T-helper 2 cell treated with Interferon-gamma antibody and Interleukin-4, amounts not matched to agents 5 μg/mL and 100 μg/mL, for 36 hours (primary cell): Measurements from ENCODE around the gene MGAT4D.
"Not testable (repeated sequence)": the region's sequence is repeated elsewhere in the genome, so short reads cannot be mapped to it uniquely, and the experiment has no call there.

Source experiments
- DNase-seq: peaks from one replicate; pipeline ENCODE4 v3.0.0; 2021; ENCODE audit warnings: low spot score
- H3K27ac Mint-ChIP-seq: one replicate; pipeline ENCODE4 v1.8.0; 2021; ENCODE audit warnings: mild to moderate bottlenecking, mixed read lengths
- H3K27me3 Mint-ChIP-seq: one replicate; pipeline ENCODE4 v1.8.0; 2021; ENCODE audit warnings: low read depth, mixed read lengths
- H3K36me3 Mint-ChIP-seq: one replicate; pipeline ENCODE4 v1.8.0; 2021; ENCODE audit warnings: low read depth, mixed read lengths
- H3K4me1 Mint-ChIP-seq: one replicate; pipeline ENCODE4 v1.8.0; 2021; ENCODE audit warnings: low read depth, mixed read lengths
- H3K4me3 Mint-ChIP-seq: one replicate; pipeline ENCODE4 v1.8.0; 2022; ENCODE audit warnings: mild to moderate bottlenecking, moderate library complexity, mixed read lengths
- H3K9me3 Mint-ChIP-seq: one replicate; pipeline ENCODE4 v1.8.0; 2021; ENCODE audit warnings: mixed read lengths

MGAT4D gene

DNA sequence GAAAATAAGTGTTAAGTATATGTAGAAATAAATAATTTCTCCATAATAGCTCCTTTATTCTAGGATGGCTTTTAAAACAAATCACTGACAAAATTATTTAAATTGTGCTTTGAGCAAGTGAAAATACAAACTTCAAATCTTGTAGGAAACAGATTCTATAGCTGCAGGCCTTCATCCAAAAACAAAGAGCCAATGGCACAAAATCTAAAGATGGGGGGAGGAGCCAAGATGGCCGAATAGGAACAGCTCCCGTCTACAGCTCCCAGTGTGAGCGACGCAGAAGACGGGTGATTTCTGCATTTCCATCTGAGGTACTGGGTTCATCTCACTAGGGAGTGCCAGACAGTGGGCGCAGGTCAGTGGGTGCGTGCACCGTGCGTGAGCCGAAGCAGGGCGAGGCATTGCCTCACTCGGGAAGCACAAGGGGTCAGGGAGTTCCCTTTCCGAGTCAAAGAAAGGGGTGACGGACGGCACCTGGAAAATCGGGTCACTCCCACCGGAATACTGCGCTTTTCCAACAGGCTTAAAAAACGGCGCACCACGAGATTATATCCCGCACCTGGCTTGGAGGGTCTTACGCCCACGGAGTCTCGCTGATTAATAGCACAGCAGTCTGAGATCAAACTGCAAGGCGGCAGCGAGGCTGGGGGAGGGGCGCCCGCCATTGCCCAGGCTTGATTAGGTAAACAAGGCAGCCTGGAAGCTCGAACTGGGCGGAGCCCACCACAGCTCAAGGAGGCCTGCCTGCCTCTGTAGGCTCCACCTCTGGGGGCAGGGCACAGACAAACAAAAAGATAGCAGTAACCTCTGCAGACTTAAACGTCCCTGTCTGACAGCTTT is 84.7 kb downstream of the MGAT4D start:
- not testable (repeated sequence) for H3K4me3 Mint-ChIP-seq, H3K27me3 Mint-ChIP-seq, H3K36me3 Mint-ChIP-seq, H3K27ac Mint-ChIP-seq, H3K4me1 Mint-ChIP-seq, H3K9me3 Mint-ChIP-seq, DNase-seq

DNA sequence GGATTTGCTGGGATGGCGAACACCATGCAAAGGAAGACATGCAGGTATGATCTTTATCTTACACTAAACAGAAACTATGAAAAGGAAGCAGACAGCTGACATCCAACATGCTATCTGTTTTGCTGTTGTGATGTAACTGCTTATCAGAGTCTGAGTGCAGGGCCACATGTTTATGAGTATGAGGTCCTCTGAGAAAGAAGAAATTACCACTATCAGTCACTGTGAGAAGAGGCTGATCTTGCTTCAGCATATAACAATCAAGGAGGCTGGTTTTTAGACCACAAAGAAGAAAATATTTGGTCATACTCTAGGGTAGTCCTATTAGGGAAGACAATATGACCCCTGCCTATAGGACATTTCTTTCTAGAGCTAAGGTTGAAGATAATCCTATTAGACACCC is 89.1 kb downstream of the MGAT4D start:
- DNase-seq = no peak
- Mint-ChIP-seq H3K27me3 (peaks cover 14% of the 10 kb centered on the region), H3K4me1 (peaks cover 3% of the 10 kb centered on the region), H3K36me3 (no peaks in the 10 kb centered on the region), H3K9me3 (no peaks in the 10 kb centered on the region), H3K4me3 (no peak overlapping the region), H3K27ac (no peak overlapping the region)

DNA sequence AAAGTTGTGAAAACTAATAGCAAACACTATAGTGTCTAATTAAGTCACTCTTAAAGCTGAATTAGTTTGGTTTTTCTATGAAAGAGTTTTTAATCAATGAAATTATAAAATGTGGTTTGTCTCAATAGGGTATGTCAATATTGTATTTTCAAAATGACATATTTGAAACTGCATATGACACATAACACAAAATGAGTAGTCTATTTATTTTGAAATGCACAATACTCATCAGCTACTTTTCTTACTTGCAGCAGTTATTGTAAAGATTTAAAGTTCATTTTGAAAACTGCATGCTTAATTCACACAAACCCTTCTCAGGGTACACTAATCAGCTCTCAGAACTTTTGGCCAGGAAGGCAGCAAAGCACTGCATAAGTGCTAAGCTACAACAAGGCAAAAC is 91.8 kb downstream of the MGAT4D start:
- Mint-ChIP-seq H3K27ac (no peak overlapping the region), H3K9me3 (no peaks in the 10 kb centered on the region), H3K36me3 (no peaks in the 10 kb centered on the region), H3K27me3 (peaks cover 12% of the 10 kb centered on the region), H3K4me1 (peaks cover 3% of the 10 kb centered on the region), H3K4me3 (no peak overlapping the region)
- no peak for DNase-seq

DNA sequence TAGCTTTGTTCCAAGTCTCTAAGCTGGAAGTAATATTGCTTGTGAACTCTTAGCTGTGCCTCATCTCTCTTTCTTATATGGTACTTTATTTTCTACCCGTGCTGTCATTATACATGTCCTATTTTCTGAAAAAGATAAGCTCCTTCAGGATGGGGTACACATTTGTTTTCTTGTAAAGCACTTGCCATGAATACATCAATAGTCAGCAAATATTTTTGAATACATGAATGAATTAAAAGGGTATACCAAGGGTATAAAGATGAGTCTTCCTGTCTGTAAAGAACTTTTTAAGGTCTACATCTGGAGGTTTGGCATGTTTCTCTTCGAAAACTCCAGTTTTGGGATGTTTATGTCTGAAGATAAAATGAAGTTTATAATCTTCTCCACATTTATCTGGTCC is 98.0 kb downstream of the MGAT4D start:
- Mint-ChIP-seq H3K27ac (no peak overlapping the region), H3K4me1 (no peaks in the 10 kb centered on the region), H3K27me3 (peaks cover 10% of the 10 kb centered on the region), H3K4me3 (no peak overlapping the region), H3K9me3 (no peaks in the 10 kb centered on the region), H3K36me3 (no peaks in the 10 kb centered on the region)
- no peak for DNase-seq

DNA sequence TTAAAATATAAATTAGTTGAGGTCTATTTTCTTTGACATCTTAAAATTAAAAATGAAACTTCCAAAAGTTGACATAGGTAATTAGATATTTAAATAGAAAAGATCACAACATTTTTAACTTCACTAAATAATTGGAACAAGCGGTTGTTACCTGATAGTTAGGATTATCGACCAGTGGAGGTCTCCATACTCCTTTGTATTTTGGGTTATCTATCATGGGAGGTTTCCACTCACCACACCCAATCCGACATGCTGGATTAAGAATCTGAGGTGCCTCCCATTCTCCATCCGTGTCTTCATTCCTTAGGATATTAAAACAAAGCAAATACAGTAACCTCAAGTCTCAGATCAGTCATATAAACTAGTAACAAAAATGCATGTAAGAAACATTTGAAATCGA is 102.4 kb downstream of the MGAT4D start:
- DNase-seq = no peak
- H3K27me3 Mint-ChIP-seq = peaks cover 12% of the 10 kb centered on the region
- H3K36me3 Mint-ChIP-seq = no peaks in the 10 kb centered on the region
- H3K27ac Mint-ChIP-seq = no peak overlapping the region
- H3K4me1 Mint-ChIP-seq = no peaks in the 10 kb centered on the region
- no peak overlapping the region for H3K4me3 Mint-ChIP-seq
- H3K9me3 Mint-ChIP-seq = no peaks in the 10 kb centered on the region
